NCI-H226 (cell line): ENCODE data around the gene CACNA1B.
"Not testable (repeated sequence)": the region's sequence is repeated elsewhere in the genome, so short reads cannot be mapped to it uniquely, and the experiment has no call there.

Experiments
- DNase-seq: peaks from one replicate; pipeline ENCODE4 v3.0.0-alpha.2; 2015

Gene CACNA1B

GRCh38 chr9:138122201-138122600 is 244.6 kb downstream of the CACNA1B start:
- DNase-seq: no peak

- no peak for DNase-seq
Observed at GRCh38 chr9:138122676-138123075, 245.1 kb downstream of the CACNA1B start.

GRCh38 chr9:138123086-138123485 is 245.5 kb downstream of the CACNA1B start:
- DNase-seq: no peak

GRCh38 chr9:138126090-138126857 is 248.7 kb downstream of the CACNA1B start:
- not testable (repeated sequence) for DNase-seq

- DNase-seq: not testable (repeated sequence)
Observed at GRCh38 chr9:138126858-138127584, 249.4 kb downstream of the CACNA1B start.

- DNase-seq: not testable (repeated sequence)
Observed at GRCh38 chr9:138128027-138128426, 250.4 kb downstream of the CACNA1B start.

GRCh38 chr9:138129318-138129717 is 251.7 kb downstream of the CACNA1B start:
- DNase-seq: not testable (repeated sequence)

GRCh38 chr9:138132946-138133705 is 255.5 kb downstream of the CACNA1B start:
- DNase-seq: not testable (repeated sequence)

GRCh38 chr9:138134581-138134980 is 257.0 kb downstream of the CACNA1B start:
- not testable (repeated sequence) for DNase-seq

- DNase-seq: not testable (repeated sequence)
Observed at GRCh38 chr9:138139096-138139495, 261.5 kb downstream of the CACNA1B start.

GRCh38 chr9:138140980-138141379 is 263.4 kb downstream of the CACNA1B start:
- DNase-seq: not testable (repeated sequence)

GRCh38 chr9:138142528-138143244 is 265.1 kb downstream of the CACNA1B start:
- not testable (repeated sequence) for DNase-seq

GRCh38 chr9:138143491-138143890 is 265.9 kb downstream of the CACNA1B start:
- DNase-seq: not testable (repeated sequence)

GRCh38 chr9:138147556-138147955 is 270.0 kb downstream of the CACNA1B start:
- DNase-seq: not testable (repeated sequence)

- not testable (repeated sequence) for DNase-seq
Observed at GRCh38 chr9:138149672-138150656, 272.4 kb downstream of the CACNA1B start.

GRCh38 chr9:138155788-138156187 is 278.2 kb downstream of the CACNA1B start:
- DNase-seq: not testable (repeated sequence)

GRCh38 chr9:138166793-138167192 is 289.2 kb downstream of the CACNA1B start:
- not testable (repeated sequence) for DNase-seq
